GM12878 (cell line): ENCODE results near the gene CWC25. TPM values are rescaled to one million over a fixed set of nuclear protein-coding genes. Genes with fewer than 3 reads are reported as not detected.
A peak's percentile ranks its signal among the peaks of the same experiment; 100 is the strongest.

Experiments used
- DPF2 ChIP-seq: fragments of 450-650 bp; IDR thresholded peaks from 2 replicates; pipeline ENCODE4 v1.6.1; 2017; ENCODE audit warnings: mild to moderate bottlenecking
- EGR1 ChIP-seq, 2 experiments: IDR thresholded peaks; 1 replicate in 1 of 2; 2 replicates in 1 of 2; pipeline ENCODE4 v1.6.1; 2011 to 2012; ENCODE audit warnings: low read depth in 2 of 2, low read length in 2 of 2, borderline replicate concordance in 1 of 2, mild to moderate bottlenecking in 1 of 2, moderate library complexity in 1 of 2
- FOXM1 ChIP-seq: IDR thresholded peaks from 2 replicates; pipeline ENCODE4 v1.6.1; 2012; ENCODE audit warnings: low read depth, mild to moderate bottlenecking, inconsistent platforms, low read length, moderate library complexity
- GATAD2B ChIP-seq: fragments of 450-650 bp; conservative IDR thresholded peaks from 2 replicates; pipeline ENCODE4 v1.6.1; 2017; ENCODE audit warnings: low read depth, mild to moderate bottlenecking, moderate library complexity
- MXI1 ChIP-seq: fragments of 150-350 bp; IDR thresholded peaks from 2 replicates; pipeline ENCODE4 v1.6.1; 2011; ENCODE audit warnings: low read depth, mild to moderate bottlenecking, inconsistent platforms, low read length, improper control_type of control experiment
- NR2C1 ChIP-seq: fragments of 450-650 bp; IDR thresholded peaks from 2 replicates; pipeline ENCODE4 v1.6.1; 2017; ENCODE audit warnings: antibody characterized with exemption, mild to moderate bottlenecking, moderate library complexity
- NR2F1 ChIP-seq: fragments of 450-650 bp; conservative IDR thresholded peaks from 2 replicates; pipeline ENCODE4 v1.6.1; 2017; ENCODE audit warnings: mild to moderate bottlenecking
- NRF1 ChIP-seq: conservative IDR thresholded peaks from 2 replicates; pipeline ENCODE4 v1.6.1; 2011; ENCODE audit warnings: mild to moderate bottlenecking, low read depth, low read length, improper control_type of control experiment
- RCOR1 ChIP-seq: conservative IDR thresholded peaks from 2 replicates; pipeline ENCODE4 v1.6.1; 2012; ENCODE audit warnings: low read depth, low read length, improper control_type of control experiment
- RFX5 ChIP-seq: IDR thresholded peaks from 2 replicates; pipeline ENCODE4 v1.6.1; 2011; ENCODE audit warnings: low read depth, low read length, improper control_type of control experiment
- SIN3A ChIP-seq: IDR thresholded peaks from 2 replicates; pipeline ENCODE4 v1.6.1; 2012; ENCODE audit warnings: low read depth, low read length, improper control_type of control experiment
- polyA plus RNA-seq, 11 experiments: library from polyadenylated mRNA; depleted of rRNA in 4 of 11; unstranded in 6 of 11; stranded (reverse) in 5 of 11; fragments of >200 nt; fragmentation: Nextera tagmentation in 4 of 11; fragmentation: Illumina TruSeq in 1 of 11; extraction: Ambion mirVana in 4 of 11; extraction: Trizol in 1 of 11; gene quantifications; 1 replicate in 1 of 11; 2 replicates in 10 of 11; pipeline versions ENCODE4 v1.2.1 to v1.2.3, GENCODE V29; 2011 to 2016; ENCODE audit warnings: inconsistent platforms in 2 of 11, missing spikeins in 2 of 11, low read depth in 1 of 11
- total RNA-seq, 4 experiments: library from RNA; depleted of rRNA in 3 of 4; stranded (reverse); fragments of >200 nt in 3 of 4; fragmentation: Illumina TruSeq in 1 of 4; extraction: Trizol in 1 of 4; gene quantifications; 2 replicates each; pipeline versions ENCODE4 v1.2.1 to v1.2.3, GENCODE V29; 2013 to 2021
- TF ChIP-seq, protein P1 (sequence below): fragments of 450-650 bp; IDR thresholded peaks from 2 replicates; pipeline ENCODE4 v1.6.1; 2017; ENCODE audit warnings: mild to moderate bottlenecking, moderate library complexity
- TF ChIP-seq, protein P2 (sequence below): fragments of 450-650 bp; formaldehyde crosslinking; IDR thresholded peaks from 2 replicates; pipeline ENCODE4 v1.4.0; 2020; ENCODE audit warnings: mild to moderate bottlenecking, moderate library complexity
- TF ChIP-seq, protein P3 (sequence below): fragments of 450-650 bp; IDR thresholded peaks from 2 replicates; pipeline ENCODE4 v1.6.1; 2017; ENCODE audit warnings: borderline replicate concordance
- TF ChIP-seq, protein P4 (sequence below): fragments of 450-650 bp; IDR thresholded peaks from 2 replicates; pipeline ENCODE4 v1.6.1; 2018; ENCODE audit warnings: borderline replicate concordance, mild to moderate bottlenecking; ENCODE audit not compliant: partially characterized antibody
- TF ChIP-seq, protein P5 (sequence below): fragments of 450-650 bp; IDR thresholded peaks from 2 replicates; pipeline ENCODE4 v1.6.1; 2016; ENCODE audit warnings: mild to moderate bottlenecking

The CWC25 gene
- total and polyA plus RNA-seq, 10 of the 15 experiments (the other 5 are each of a cell fraction or from before 2014, with no cell fraction given) = 14.7 to 29.7 (median 22.9) TPM

DNA sequence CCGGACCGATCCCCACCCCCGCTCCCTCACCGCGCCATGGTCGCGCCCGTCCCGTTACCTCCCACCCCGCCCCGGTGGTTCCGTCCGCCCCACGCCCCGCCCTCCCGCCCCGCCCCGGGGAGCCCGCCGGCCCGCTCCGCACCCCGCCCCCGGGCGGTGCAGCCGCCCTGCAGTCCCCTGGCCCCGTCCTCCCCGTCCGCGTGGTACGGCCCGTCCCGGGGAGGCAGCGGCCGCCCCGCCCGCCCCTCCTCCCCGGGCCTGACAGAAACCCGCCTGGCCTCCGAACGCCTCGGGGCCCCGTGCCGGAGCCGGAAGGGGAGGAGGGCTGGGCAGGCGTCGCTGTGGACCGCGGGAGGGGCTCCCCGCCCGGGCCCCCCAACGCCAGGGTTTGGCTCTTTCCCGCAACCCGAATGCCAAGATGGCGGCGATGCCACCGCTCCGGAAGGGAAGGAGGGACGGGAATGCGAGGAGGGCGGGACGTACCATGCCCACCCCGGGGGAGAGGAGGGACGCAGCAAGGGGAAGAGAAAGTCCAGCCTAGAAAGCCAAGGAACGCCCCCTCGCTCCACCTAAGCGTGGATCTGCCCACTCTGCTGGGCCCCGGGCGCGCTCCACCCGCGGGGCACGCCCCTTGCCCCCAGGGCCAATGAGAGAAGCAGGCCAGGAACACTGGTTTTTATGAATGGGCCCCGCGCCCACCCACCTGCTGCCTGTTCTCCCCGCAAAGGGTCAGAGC is 25.5 kb downstream of the CWC25 start, which contains the start of gene PIP4K2B (continued):
- TF ChIP-seq, protein P1, sequence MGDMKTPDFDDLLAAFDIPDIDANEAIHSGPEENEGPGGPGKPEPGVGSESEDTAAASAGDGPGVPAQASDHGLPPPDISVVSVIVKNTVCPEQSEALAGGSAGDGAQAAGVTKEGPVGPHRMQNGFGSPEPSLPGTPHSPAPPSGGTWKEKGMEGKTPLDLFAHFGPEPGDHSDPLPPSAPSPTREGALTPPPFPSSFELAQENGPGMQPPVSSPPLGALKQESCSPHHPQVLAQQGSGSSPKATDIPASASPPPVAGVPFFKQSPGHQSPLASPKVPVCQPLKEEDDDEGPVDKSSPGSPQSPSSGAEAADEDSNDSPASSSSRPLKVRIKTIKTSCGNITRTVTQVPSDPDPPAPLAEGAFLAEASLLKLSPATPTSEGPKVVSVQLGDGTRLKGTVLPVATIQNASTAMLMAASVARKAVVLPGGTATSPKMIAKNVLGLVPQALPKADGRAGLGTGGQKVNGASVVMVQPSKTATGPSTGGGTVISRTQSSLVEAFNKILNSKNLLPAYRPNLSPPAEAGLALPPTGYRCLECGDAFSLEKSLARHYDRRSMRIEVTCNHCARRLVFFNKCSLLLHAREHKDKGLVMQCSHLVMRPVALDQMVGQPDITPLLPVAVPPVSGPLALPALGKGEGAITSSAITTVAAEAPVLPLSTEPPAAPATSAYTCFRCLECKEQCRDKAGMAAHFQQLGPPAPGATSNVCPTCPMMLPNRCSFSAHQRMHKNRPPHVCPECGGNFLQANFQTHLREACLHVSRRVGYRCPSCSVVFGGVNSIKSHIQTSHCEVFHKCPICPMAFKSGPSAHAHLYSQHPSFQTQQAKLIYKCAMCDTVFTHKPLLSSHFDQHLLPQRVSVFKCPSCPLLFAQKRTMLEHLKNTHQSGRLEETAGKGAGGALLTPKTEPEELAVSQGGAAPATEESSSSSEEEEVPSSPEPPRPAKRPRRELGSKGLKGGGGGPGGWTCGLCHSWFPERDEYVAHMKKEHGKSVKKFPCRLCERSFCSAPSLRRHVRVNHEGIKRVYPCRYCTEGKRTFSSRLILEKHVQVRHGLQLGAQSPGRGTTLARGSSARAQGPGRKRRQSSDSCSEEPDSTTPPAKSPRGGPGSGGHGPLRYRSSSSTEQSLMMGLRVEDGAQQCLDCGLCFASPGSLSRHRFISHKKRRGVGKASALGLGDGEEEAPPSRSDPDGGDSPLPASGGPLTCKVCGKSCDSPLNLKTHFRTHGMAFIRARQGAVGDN = no peak
- TF ChIP-seq DPF2 (peak; percentile 83), EGR1 (IDR thresholded peaks at IDR 0.05; ENCODE audit: borderline replicate concordance in 1 of 2, low read depth in 2 of 2, low read length in 2 of 2) (peak; percentile 53 to 94), NRF1 (no peak; the same call in 1 of the 2 replicates), NR2F1 (peak; percentile 77), FOXM1 (no peak), GATAD2B (peak; percentile 46), MXI1 (peak; percentile 77), RFX5 (0 out of 2 replicates have a peak, but pooled peaks have one; percentile 36), NR2C1 (peak; percentile 40), SIN3A (peak; percentile 82), RCOR1 (no peak)
- TF ChIP-seq, protein P2, sequence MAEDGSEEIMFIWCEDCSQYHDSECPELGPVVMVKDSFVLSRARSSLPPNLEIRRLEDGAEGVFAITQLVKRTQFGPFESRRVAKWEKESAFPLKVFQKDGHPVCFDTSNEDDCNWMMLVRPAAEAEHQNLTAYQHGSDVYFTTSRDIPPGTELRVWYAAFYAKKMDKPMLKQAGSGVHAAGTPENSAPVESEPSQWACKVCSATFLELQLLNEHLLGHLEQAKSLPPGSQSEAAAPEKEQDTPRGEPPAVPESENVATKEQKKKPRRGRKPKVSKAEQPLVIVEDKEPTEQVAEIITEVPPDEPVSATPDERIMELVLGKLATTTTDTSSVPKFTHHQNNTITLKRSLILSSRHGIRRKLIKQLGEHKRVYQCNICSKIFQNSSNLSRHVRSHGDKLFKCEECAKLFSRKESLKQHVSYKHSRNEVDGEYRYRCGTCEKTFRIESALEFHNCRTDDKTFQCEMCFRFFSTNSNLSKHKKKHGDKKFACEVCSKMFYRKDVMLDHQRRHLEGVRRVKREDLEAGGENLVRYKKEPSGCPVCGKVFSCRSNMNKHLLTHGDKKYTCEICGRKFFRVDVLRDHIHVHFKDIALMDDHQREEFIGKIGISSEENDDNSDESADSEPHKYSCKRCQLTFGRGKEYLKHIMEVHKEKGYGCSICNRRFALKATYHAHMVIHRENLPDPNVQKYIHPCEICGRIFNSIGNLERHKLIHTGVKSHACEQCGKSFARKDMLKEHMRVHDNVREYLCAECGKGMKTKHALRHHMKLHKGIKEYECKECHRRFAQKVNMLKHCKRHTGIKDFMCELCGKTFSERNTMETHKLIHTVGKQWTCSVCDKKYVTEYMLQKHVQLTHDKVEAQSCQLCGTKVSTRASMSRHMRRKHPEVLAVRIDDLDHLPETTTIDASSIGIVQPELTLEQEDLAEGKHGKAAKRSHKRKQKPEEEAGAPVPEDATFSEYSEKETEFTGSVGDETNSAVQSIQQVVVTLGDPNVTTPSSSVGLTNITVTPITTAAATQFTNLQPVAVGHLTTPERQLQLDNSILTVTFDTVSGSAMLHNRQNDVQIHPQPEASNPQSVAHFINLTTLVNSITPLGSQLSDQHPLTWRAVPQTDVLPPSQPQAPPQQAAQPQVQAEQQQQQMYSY = no peak
- TF ChIP-seq, protein P3, sequence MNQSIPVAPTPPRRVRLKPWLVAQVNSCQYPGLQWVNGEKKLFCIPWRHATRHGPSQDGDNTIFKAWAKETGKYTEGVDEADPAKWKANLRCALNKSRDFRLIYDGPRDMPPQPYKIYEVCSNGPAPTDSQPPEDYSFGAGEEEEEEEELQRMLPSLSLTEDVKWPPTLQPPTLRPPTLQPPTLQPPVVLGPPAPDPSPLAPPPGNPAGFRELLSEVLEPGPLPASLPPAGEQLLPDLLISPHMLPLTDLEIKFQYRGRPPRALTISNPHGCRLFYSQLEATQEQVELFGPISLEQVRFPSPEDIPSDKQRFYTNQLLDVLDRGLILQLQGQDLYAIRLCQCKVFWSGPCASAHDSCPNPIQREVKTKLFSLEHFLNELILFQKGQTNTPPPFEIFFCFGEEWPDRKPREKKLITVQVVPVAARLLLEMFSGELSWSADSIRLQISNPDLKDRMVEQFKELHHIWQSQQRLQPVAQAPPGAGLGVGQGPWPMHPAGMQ = no peak
- TF ChIP-seq, protein P4, sequence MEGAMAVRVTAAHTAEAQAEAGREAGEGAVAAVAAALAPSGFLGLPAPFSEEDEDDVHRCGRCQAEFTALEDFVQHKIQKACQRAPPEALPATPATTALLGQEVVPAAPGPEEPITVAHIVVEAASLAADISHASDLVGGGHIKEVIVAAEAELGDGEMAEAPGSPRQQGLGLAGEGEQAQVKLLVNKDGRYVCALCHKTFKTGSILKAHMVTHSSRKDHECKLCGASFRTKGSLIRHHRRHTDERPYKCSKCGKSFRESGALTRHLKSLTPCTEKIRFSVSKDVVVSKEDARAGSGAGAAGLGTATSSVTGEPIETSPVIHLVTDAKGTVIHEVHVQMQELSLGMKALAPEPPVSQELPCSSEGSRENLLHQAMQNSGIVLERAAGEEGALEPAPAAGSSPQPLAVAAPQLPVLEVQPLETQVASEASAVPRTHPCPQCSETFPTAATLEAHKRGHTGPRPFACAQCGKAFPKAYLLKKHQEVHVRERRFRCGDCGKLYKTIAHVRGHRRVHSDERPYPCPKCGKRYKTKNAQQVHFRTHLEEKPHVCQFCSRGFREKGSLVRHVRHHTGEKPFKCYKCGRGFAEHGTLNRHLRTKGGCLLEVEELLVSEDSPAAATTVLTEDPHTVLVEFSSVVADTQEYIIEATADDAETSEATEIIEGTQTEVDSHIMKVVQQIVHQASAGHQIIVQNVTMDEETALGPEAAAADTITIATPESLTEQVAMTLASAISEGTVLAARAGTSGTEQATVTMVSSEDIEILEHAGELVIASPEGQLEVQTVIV = peak; percentile 70
- TF ChIP-seq, protein P5, sequence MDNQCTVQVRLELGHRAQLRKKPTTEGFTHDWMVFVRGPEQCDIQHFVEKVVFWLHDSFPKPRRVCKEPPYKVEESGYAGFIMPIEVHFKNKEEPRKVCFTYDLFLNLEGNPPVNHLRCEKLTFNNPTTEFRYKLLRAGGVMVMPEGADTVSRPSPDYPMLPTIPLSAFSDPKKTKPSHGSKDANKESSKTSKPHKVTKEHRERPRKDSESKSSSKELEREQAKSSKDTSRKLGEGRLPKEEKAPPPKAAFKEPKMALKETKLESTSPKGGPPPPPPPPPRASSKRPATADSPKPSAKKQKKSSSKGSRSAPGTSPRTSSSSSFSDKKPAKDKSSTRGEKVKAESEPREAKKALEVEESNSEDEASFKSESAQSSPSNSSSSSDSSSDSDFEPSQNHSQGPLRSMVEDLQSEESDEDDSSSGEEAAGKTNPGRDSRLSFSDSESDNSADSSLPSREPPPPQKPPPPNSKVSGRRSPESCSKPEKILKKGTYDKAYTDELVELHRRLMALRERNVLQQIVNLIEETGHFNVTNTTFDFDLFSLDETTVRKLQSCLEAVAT = no peak; the same call in 1 of the 2 replicates
